ENCODE measurements around the gene ATP1B1.

Gene ATP1B1

DNA sequence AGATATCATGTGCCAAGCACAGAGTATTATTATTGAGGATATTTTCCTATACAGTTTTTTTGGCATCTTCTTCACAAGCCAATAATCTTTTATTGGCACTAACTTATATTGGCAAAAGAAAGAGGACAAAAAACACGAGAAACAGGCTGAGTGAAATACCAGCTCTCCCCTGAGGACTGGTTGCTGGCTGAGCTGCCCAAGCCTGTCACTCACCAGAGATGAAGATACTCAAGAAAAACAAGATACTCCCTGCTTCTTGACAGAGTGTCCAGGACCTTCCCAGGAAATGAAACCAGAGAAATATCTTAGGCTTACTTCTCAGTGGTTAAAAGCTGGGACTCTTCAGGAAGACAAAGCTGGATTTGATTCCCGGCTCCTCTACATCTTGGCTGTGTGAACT is 35.9 kb upstream of the ATP1B1 start:
- no peak overlapping the region for H3K4me3 ChIP-seq (replicated peaks; ENCODE audit: low read depth, low read length)
- TF ChIP-seq, protein P1, sequence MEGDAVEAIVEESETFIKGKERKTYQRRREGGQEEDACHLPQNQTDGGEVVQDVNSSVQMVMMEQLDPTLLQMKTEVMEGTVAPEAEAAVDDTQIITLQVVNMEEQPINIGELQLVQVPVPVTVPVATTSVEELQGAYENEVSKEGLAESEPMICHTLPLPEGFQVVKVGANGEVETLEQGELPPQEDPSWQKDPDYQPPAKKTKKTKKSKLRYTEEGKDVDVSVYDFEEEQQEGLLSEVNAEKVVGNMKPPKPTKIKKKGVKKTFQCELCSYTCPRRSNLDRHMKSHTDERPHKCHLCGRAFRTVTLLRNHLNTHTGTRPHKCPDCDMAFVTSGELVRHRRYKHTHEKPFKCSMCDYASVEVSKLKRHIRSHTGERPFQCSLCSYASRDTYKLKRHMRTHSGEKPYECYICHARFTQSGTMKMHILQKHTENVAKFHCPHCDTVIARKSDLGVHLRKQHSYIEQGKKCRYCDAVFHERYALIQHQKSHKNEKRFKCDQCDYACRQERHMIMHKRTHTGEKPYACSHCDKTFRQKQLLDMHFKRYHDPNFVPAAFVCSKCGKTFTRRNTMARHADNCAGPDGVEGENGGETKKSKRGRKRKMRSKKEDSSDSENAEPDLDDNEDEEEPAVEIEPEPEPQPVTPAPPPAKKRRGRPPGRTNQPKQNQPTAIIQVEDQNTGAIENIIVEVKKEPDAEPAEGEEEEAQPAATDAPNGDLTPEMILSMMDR (IDR thresholded peaks at IDR 0.05; ENCODE audit: low read length, missing control alignments), result no peak
- no peak for DNase-seq (ENCODE audit: low read depth)

DNA sequence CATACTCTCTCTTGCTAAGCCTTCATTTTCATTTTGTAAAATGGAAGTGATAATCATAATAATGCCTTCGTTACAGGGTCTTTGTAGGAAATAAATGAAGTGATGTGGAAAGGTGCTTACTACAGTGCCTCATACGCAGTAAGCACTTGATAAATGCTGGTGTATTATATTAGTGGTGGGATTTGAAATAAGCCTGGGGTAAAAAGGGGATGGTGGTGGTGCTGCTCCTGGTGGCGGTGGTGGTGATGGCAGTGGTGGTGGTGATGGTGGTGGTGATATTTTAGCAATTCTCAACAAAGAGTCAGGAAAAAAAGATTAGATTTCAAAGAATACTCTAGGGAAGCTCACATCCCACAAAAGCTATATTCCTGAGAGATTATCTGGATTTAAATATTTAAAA is 35.5 kb upstream of the ATP1B1 start:
- no peak overlapping the region for H3K4me3 ChIP-seq (replicated peaks; ENCODE audit: low read depth, low read length)
- TF ChIP-seq, protein P1 (IDR thresholded peaks at IDR 0.05; ENCODE audit: low read length, missing control alignments), result no peak
- no peak for DNase-seq (ENCODE audit: low read depth)

DNA sequence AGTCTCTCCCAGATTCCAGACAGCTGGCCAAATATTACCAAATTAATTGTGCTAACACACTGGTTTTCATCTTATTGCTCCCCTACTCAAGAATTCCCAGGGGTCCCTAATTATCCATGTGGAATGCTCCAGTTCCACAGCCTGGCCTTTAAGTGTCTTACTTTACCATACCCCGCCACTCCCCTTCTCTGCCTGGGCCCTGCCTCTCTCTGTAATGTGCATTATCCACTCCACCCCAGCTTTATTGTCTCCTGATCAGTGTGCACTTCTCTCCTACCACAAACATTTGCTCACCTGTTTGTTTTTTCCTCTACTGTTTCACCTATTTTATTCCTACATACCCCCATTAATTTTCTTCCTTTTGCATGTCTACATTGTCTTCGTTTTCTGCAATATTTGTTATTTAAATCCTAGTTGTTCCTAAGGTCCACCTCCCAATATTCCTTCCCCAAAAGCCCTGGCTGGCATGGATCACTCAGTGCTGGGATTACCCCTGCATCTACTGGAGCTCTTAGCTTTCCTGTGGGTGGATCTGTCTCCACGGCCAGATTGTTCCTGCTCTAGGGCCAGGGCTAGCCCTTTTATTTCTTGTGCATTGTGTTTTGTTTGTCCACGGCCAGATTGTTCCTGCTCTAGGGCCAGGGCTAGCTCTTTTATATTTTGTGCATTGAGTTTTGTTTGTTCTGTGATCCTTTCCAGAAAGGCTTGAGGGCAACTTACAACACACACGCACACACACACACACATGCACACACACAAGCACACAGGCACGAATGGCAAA is 33.4 kb upstream of the ATP1B1 start:
- no peak for DNase-seq (ENCODE audit: low read depth)
- TF ChIP-seq, protein P1 (IDR thresholded peaks at IDR 0.05; ENCODE audit: low read length, missing control alignments), result no peak
- H3K4me3 ChIP-seq (replicated peaks; ENCODE audit: low read depth, low read length), result no peak overlapping the region

DNA sequence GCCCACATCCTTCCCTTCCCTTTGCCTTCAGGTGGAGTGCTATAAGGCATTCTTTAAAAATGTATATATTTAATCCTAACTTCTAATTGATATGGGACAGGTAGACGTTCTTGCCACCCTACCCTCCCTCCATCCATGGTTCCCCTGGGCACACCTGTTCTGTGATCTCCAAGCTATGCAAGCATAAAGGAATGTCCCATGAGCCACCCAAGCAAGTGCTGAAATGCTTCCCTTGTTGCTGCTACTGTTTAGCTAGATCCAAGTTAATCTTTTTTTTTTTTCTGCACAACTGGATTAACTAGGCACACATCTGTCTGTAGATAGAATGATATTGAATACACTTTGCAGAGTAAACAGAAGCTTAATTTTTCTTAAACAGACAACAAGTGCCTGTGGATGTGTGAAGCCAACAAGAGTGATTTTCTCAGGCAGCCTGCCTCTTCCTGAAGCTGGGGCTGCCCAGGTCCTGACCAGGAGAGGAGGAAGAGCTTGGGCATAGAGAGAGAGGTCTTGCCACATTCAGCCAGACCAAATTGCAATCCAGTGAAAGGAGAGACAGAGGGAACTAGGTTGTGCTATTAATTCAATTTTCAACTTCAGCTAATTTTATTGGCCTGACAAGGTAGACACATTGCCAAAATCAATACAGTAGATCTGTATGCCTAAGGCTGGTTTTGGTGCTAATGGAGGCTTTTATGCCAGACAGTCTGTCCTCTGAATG is 28.2 kb upstream of the ATP1B1 start:
- no peak overlapping the region for H3K4me3 ChIP-seq (replicated peaks; ENCODE audit: low read depth, low read length)
- TF ChIP-seq, protein P1 (IDR thresholded peaks at IDR 0.05; ENCODE audit: low read length, missing control alignments), result no peak
- DNase-seq (ENCODE audit: low read depth), result no peak

DNA sequence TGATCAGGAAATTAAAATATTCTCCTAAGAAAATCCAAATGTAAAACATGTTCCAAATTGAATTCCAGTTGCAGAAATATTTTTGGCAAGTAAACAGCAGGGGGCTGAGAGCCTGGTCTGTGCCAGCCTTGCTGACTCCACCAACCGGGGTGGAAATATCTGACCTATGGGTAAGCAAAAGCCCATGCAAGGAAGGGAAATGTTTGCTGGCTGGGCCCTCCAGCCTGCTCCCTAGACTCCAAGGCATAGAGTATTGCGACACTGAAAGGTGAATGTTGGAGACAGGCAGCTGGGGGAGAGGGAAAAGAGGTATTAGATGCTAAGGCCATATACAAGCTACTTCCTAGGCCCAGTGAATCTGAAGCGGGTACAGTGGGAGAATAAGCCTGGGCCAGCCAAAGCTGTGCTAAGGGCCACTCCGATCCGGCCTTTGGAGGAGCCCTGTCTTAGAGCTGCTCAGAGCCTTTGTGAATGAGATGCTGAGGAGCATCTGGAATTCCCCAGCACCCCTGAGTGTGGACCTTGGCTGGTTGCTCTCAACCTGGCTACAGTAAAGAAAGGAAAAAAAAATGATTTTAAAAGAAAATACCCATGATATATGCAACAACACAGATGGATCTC is 24.9 kb upstream of the ATP1B1 start:
- TF ChIP-seq, protein P1 (IDR thresholded peaks at IDR 0.05; ENCODE audit: low read length, missing control alignments), result no peak
- DNase-seq (ENCODE audit: low read depth), result peak; percentile 18
- H3K4me3 ChIP-seq (replicated peaks; ENCODE audit: low read depth, low read length), result no peak overlapping the region

DNA sequence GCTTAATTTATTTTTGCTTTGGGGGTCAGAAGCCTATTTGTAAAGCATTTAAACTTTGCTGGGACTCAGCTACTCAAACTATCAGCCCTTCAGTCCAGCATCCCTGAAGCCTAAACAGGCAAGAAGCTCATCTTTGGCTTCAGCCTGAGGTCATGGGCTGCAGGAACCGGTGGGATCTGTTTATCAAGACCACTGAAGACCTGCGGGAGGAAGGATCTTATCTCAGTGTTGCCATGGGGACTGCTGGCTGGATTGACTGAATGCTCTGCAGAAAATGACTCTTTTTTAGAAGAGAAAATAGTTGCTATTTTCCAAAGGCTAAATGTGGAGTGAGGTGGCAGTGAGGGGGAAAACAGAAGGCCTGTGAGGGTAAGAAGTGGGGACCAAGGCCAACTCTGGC is 20.6 kb upstream of the ATP1B1 start:
- DNase-seq (ENCODE audit: low read depth), result no peak
- no peak overlapping the region for H3K4me3 ChIP-seq (replicated peaks; ENCODE audit: low read depth, low read length)
- TF ChIP-seq, protein P1 (IDR thresholded peaks at IDR 0.05; ENCODE audit: low read length, missing control alignments), result no peak

All from fibroblast of pulmonary artery (primary cell).